ENCODE results near the gene KIF2A. TPM values are rescaled to one million over a fixed set of nuclear protein-coding genes. Genes with fewer than 3 reads are reported as not detected.

The KIF2A gene
- total RNA-seq, 4 donors from 2014 or later, result 23.3 to 28.6 (median 25.0) TPM

GRCh38 chr5:62326702-62327101 is 20.7 kb downstream of the KIF2A start:
- no peak overlapping the region for H3K27ac ChIP-seq
- 98% methylated on average over 4 of the region's 4 CpGs for WGBS

GRCh38 chr5:62327138-62328053 is 21.4 kb downstream of the KIF2A start:
- no peaks in the 10 kb centered on the region for H3K36me3 ChIP-seq
- H3K4me1 ChIP-seq, result peaks cover 6% of the 10 kb centered on the region
- no peaks in the 10 kb centered on the region for H3K9me3 ChIP-seq
- TF ChIP-seq POLR2A (IDR thresholded peaks at IDR 0.05) (no peak), EP300 (IDR thresholded peaks at IDR 0.05) (no peak), CTCF (IDR thresholded peaks at IDR 0.05) (no peak), POLR2AphosphoS5 (IDR thresholded peaks at IDR 0.05) (no peak)
- WGBS, result 84% methylated on average over 9 of the region's 9 CpGs
- no peaks in the 10 kb centered on the region for H3K27me3 ChIP-seq
- DNase-seq (ENCODE audit: low spot score in 2 of 2), result no peak
- no peak overlapping the region for H3K27ac ChIP-seq
- H3K4me3 ChIP-seq, result no peak overlapping the region

More at GRCh38 chr5:62326702-62327101, 20.7 kb downstream of the KIF2A start:
- Histone ChIP-seq H3K4me3 (no peak overlapping the region), H3K9me3 (no peaks in the 10 kb centered on the region), H3K36me3 (no peaks in the 10 kb centered on the region), H3K27me3 (no peaks in the 10 kb centered on the region), H3K4me1 (peaks cover 6% of the 10 kb centered on the region)
- TF ChIP-seq POLR2A (IDR thresholded peaks at IDR 0.05) (no peak), EP300 (IDR thresholded peaks at IDR 0.05) (no peak), CTCF (IDR thresholded peaks at IDR 0.05) (no peak), POLR2AphosphoS5 (IDR thresholded peaks at IDR 0.05) (no peak)
- no peak for DNase-seq (ENCODE audit: low spot score in 2 of 2)

- WGBS, result 87% methylated on average over 7 of the region's 7 CpGs
- H3K9me3 ChIP-seq, result no peaks in the 10 kb centered on the region
- no peak for TF ChIP-seq POLR2AphosphoS5 (IDR thresholded peaks at IDR 0.05)
- no peak for TF ChIP-seq POLR2A (IDR thresholded peaks at IDR 0.05)
- no peak for TF ChIP-seq EP300 (IDR thresholded peaks at IDR 0.05)
- TF ChIP-seq CTCF (IDR thresholded peaks at IDR 0.05), result no peak
These were observed 22.9 kb downstream of the KIF2A start for GRCh38 chr5:62328772-62329491.

GRCh38 chr5:62330302-62330701 is 24.3 kb downstream of the KIF2A start:
- Histone ChIP-seq H3K4me3 (no peak overlapping the region), H3K4me1 (peaks cover 6% of the 10 kb centered on the region)
- WGBS, result 82% methylated on average over 1 of the region's 1 CpG

More at GRCh38 chr5:62328772-62329491, 22.9 kb downstream of the KIF2A start:
- Histone ChIP-seq H3K4me3 (no peak overlapping the region), H3K27me3 (no peaks in the 10 kb centered on the region), H3K36me3 (peaks cover under 1% of the 10 kb centered on the region), H3K4me1 (peaks cover 6% of the 10 kb centered on the region), H3K27ac (no peak overlapping the region)
- no peak for DNase-seq (ENCODE audit: low spot score in 2 of 2)

More at GRCh38 chr5:62330302-62330701, 24.3 kb downstream of the KIF2A start:
- Histone ChIP-seq H3K27me3 (no peaks in the 10 kb centered on the region), H3K36me3 (peaks cover 12% of the 10 kb centered on the region), H3K27ac (no peak overlapping the region), H3K9me3 (no peaks in the 10 kb centered on the region)
- DNase-seq (ENCODE audit: low spot score in 2 of 2), result no peak
- TF ChIP-seq POLR2A (IDR thresholded peaks at IDR 0.05) (no peak), POLR2AphosphoS5 (IDR thresholded peaks at IDR 0.05) (no peak), CTCF (IDR thresholded peaks at IDR 0.05) (no peak), EP300 (IDR thresholded peaks at IDR 0.05) (no peak)
